GM19099 (cell line): ENCODE data around the gene PKD2.

Source experiments
- POLR2A ChIP-seq: IDR thresholded peaks from 3 replicates; pipeline ENCODE4 v1.6.1; 2011; ENCODE audit warnings: low read depth; ENCODE audit not compliant: insufficient read length; ENCODE audit errors: extremely low read depth

The PKD2 gene

GRCh38 chr4:88010966-88011365, 3.5 kb downstream of the PKD2 start:
- no peak for TF ChIP-seq POLR2A

GRCh38 chr4:88012647-88013046, 5.2 kb downstream of the PKD2 start:
- no peak for TF ChIP-seq POLR2A

GRCh38 chr4:88014386-88014905, 7.0 kb downstream of the PKD2 start:
- no peak for TF ChIP-seq POLR2A

GRCh38 chr4:88015659-88016295, 8.3 kb downstream of the PKD2 start:
- no peak for TF ChIP-seq POLR2A

GRCh38 chr4:88017516-88018297, 10.3 kb downstream of the PKD2 start:
- TF ChIP-seq POLR2A, result no peak

- no peak for TF ChIP-seq POLR2A
These were observed 11.0 kb downstream of the PKD2 start for GRCh38 chr4:88018466-88018865.

- TF ChIP-seq POLR2A, result no peak
These were observed 14.4 kb downstream of the PKD2 start for GRCh38 chr4:88021824-88022223.

GRCh38 chr4:88022289-88022688, 14.9 kb downstream of the PKD2 start:
- TF ChIP-seq POLR2A, result no peak

- no peak for TF ChIP-seq POLR2A
These were observed 20.5 kb downstream of the PKD2 start for GRCh38 chr4:88027611-88028608.

- TF ChIP-seq POLR2A, result no peak
These were observed 21.5 kb downstream of the PKD2 start for GRCh38 chr4:88028946-88029345.

- TF ChIP-seq POLR2A, result no peak
These were observed 22.1 kb downstream of the PKD2 start for GRCh38 chr4:88029556-88029955.

- no peak for TF ChIP-seq POLR2A
These were observed 23.3 kb downstream of the PKD2 start for GRCh38 chr4:88030565-88031310.

- TF ChIP-seq POLR2A, result no peak
These were observed 25.9 kb downstream of the PKD2 start for GRCh38 chr4:88033309-88033708.

- TF ChIP-seq POLR2A, result no peak
These were observed 27.9 kb downstream of the PKD2 start for GRCh38 chr4:88035292-88035691.
